T follicular helper cell (primary cell): Measurements from ENCODE around the gene DICER1.
"Not testable (repeated sequence)": the region's sequence is repeated elsewhere in the genome, so short reads cannot be mapped to it uniquely, and the experiment has no call there.

ENCODE experiments used
- DNase-seq: peaks from one replicate; pipeline ENCODE4 v3.0.0-alpha.2; 2020; ENCODE audit warnings: low read depth

Gene DICER1

GRCh38 chr14:95149441-95149840 lies 7.9 kb downstream of the DICER1 start:
- no peak for DNase-seq

GRCh38 chr14:95147597-95147996 lies 9.7 kb downstream of the DICER1 start:
- no peak for DNase-seq

- DNase-seq, result no peak
Measured at GRCh38 chr14:95146079-95146771, 11.1 kb downstream of the DICER1 start.

- no peak for DNase-seq
Measured at GRCh38 chr14:95144849-95145248, 12.5 kb downstream of the DICER1 start.

- no peak for DNase-seq
Measured at GRCh38 chr14:95143808-95144620, 13.3 kb downstream of the DICER1 start.

GRCh38 chr14:95142208-95142607 lies 15.1 kb downstream of the DICER1 start:
- DNase-seq, result no peak

- no peak for DNase-seq
Measured at GRCh38 chr14:95141684-95142083, 15.6 kb downstream of the DICER1 start.

- no peak for DNase-seq
Measured at GRCh38 chr14:95140060-95140858, 17.1 kb downstream of the DICER1 start.

- DNase-seq, result no peak
Measured at GRCh38 chr14:95138876-95139275, 18.5 kb downstream of the DICER1 start.

GRCh38 chr14:95138455-95138854 lies 18.9 kb downstream of the DICER1 start:
- not testable (repeated sequence) for DNase-seq

GRCh38 chr14:95137804-95138167 lies 19.5 kb downstream of the DICER1 start:
- no peak for DNase-seq

GRCh38 chr14:95137164-95137803 lies 20.0 kb downstream of the DICER1 start:
- DNase-seq, result no peak

GRCh38 chr14:95136631-95137030 lies 20.7 kb downstream of the DICER1 start:
- DNase-seq, result no peak

- no peak for DNase-seq
Measured at GRCh38 chr14:95134304-95134933, 22.9 kb downstream of the DICER1 start.

GRCh38 chr14:95133282-95133681 lies 24.0 kb downstream of the DICER1 start:
- DNase-seq, result no peak

GRCh38 chr14:95132760-95133159 lies 24.6 kb downstream of the DICER1 start:
- no peak for DNase-seq

- no peak for DNase-seq
Measured at GRCh38 chr14:95130549-95130948, 26.8 kb downstream of the DICER1 start.

- no peak for DNase-seq
Measured at GRCh38 chr14:95128140-95128539, 29.2 kb downstream of the DICER1 start.

GRCh38 chr14:95127531-95127911 lies 29.8 kb downstream of the DICER1 start:
- DNase-seq, result no peak

- DNase-seq, result no peak
Measured at GRCh38 chr14:95126906-95127530, 30.3 kb downstream of the DICER1 start.

- DNase-seq, result no peak
Measured at GRCh38 chr14:95125915-95126314, 31.4 kb downstream of the DICER1 start.
